Activated CD4-positive, alpha-beta T cell treated with anti-CD3 and anti-CD28 coated beads for 1 hour (primary cell): Measurements from ENCODE around the gene MARCHF2.

Source experiments
- DNase-seq: peaks from one replicate; pipeline ENCODE4 v3.0.0-alpha.2; 2020

Gene MARCHF2

GRCh38 chr19:8481616-8482015 is 68.5 kb downstream of the MARCHF2 start:
- no peak for DNase-seq

GRCh38 chr19:8482696-8483095 is 69.6 kb downstream of the MARCHF2 start:
- no peak for DNase-seq

GRCh38 chr19:8483165-8483564 is 70.1 kb downstream of the MARCHF2 start:
- no peak for DNase-seq

GRCh38 chr19:8484331-8484894 is 71.3 kb downstream of the MARCHF2 start:
- no peak for DNase-seq

- no peak for DNase-seq
Measured at GRCh38 chr19:8485561-8486371, 72.7 kb downstream of the MARCHF2 start.

- no peak for DNase-seq
Measured at GRCh38 chr19:8486661-8487136, 73.6 kb downstream of the MARCHF2 start.

GRCh38 chr19:8487137-8487851 is 74.2 kb downstream of the MARCHF2 start:
- DNase-seq = peak; percentile 34

- no peak for DNase-seq
Measured at GRCh38 chr19:8488365-8488764, 75.3 kb downstream of the MARCHF2 start.
